CD8-positive, alpha-beta memory T cell (primary cell): ENCODE results near the gene ZDHHC11. TPM values are rescaled to one million over a fixed set of nuclear protein-coding genes. Genes with fewer than 3 reads are reported as not detected.
A peak's percentile ranks its signal among the peaks of the same experiment; 100 is the strongest.
"Not testable (repeated sequence)": the region's sequence is repeated elsewhere in the genome, so short reads cannot be mapped to it uniquely, and the experiment has no call there.

Experiments used
- CTCF ChIA-PET: fragments of 350-600 bp; sonication (Branson Sonifier 250); formaldehyde crosslinking; loops from one replicate; lab custom pipeline; 2021; ENCODE audit warnings: antibody characterized with exemption; lab: Charles Lee
- POLR2A ChIA-PET: fragments of 350-600 bp; sonication (Branson Sonifier 250); formaldehyde crosslinking; loops from one replicate; lab custom pipeline; 2021; ENCODE audit warnings: antibody characterized with exemption; lab: Charles Lee
- DNase-seq, 5 donors: peaks; one replicate each; pipeline versions ENCODE4 v3.0.0 to v3.0.0-alpha.2; 2020 to 2022; ENCODE audit warnings: mixed read lengths in 1 of 5
- H3K27ac ChIP-seq: one replicate; pipeline ENCODE4 v1.7.0; 2013; ENCODE audit warnings: low read depth, mild to moderate bottlenecking, low read length, moderate library complexity
- H3K27me3 ChIP-seq: 2 replicates; pipeline ENCODE4 v1.7.0; 2013; ENCODE audit warnings: low read length, mild to moderate bottlenecking; ENCODE audit not compliant: insufficient read depth, poor library complexity, severe bottlenecking
- H3K36me3 ChIP-seq: 2 replicates; pipeline ENCODE4 v1.7.0; 2013; ENCODE audit warnings: mild to moderate bottlenecking, low read length, moderate library complexity; ENCODE audit not compliant: insufficient read depth
- H3K4me1 ChIP-seq: 2 replicates; pipeline ENCODE4 v1.7.0; 2013; ENCODE audit warnings: mild to moderate bottlenecking, low read length, moderate library complexity; ENCODE audit not compliant: insufficient read depth
- H3K4me3 ChIP-seq: 2 replicates; pipeline ENCODE4 v1.7.0; 2013; ENCODE audit warnings: mild to moderate bottlenecking, low read length
- H3K9me3 ChIP-seq: 2 replicates; pipeline ENCODE4 v1.7.0; 2013; ENCODE audit warnings: mild to moderate bottlenecking, low read length
- H3K27ac Mint-ChIP-seq, 8 donors: one replicate each; pipeline ENCODE4 v1.8.0; 2020 to 2021; ENCODE audit warnings: mixed read lengths in 8 of 8, mild to moderate bottlenecking in 6 of 8, inconsistent platforms in 3 of 8, moderate library complexity in 3 of 8
- H3K27me3 Mint-ChIP-seq, 2 donors: one replicate each; pipeline ENCODE4 v1.8.0; 2020 to 2021; ENCODE audit warnings: mixed read lengths in 2 of 2, mild to moderate bottlenecking in 1 of 2, moderate library complexity in 1 of 2
- H3K36me3 Mint-ChIP-seq, 3 donors: one replicate each; pipeline ENCODE4 v1.8.0; 2020 to 2021; ENCODE audit warnings: mixed read lengths in 3 of 3, inconsistent platforms in 1 of 3, mild to moderate bottlenecking in 1 of 3
- H3K4me1 Mint-ChIP-seq, 3 donors: one replicate each; pipeline ENCODE4 v1.8.0; 2020 to 2021; ENCODE audit warnings: mixed read lengths in 3 of 3, inconsistent platforms in 1 of 3, mild to moderate bottlenecking in 1 of 3
- H3K4me3 Mint-ChIP-seq, 7 donors: one replicate each; pipeline ENCODE4 v1.8.0; 2020 to 2021; ENCODE audit warnings: mixed read lengths in 7 of 7, mild to moderate bottlenecking in 6 of 7, moderate library complexity in 4 of 7, inconsistent platforms in 2 of 7
- H3K9me3 Mint-ChIP-seq, 5 donors: one replicate each; pipeline ENCODE4 v1.8.0; 2020 to 2022; ENCODE audit warnings: mixed read lengths in 5 of 5, mild to moderate bottlenecking in 3 of 5, moderate library complexity in 2 of 5, inconsistent platforms in 1 of 5
- polyA plus RNA-seq: library from polyadenylated mRNA; unstranded; fragments of 300-500 nt; fragmentation: Illumina TruSeq; gene quantifications from one replicate; pipeline ENCODE4 v1.2.3, GENCODE V29; 2021
- total RNA-seq, 2 experiments: library from RNA; stranded (reverse); gene quantifications; one replicate each; pipeline ENCODE4 v1.2.3, GENCODE V29; 2021

Gene ZDHHC11
- total and polyA plus RNA-seq, 3 experiments from 2014 or later: 4.5 to 7.2 TPM; not detected in 1

DNA sequence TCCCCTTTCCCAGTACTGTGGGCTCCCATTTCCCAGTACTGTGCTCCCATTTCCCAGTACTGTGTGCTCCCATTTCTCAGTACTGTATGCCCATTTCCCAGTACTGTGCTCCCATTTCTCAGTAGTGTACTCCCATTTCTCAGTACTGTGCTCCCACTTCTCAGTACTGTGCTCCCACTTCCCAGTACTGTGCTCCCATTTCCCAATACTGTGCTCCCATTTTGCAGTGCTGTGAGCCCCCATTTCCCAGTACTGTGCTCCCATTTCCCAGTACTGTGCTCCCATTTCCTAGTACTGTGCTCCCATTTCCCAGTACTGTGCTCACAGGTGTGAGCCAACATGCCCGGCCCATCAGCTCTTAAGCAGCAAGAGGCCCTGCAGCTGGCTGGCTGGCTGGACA is 54.9 kb downstream of the ZDHHC11 start:
- Mint-ChIP-seq H3K36me3 (peaks cover 0 to 14% (median 2%) of the 10 kb centered on the region in 3 donors), H3K9me3 (peaks cover 5 to 30% (median 16%) of the 10 kb centered on the region in 5 donors)
- H3K36me3 ChIP-seq, H3K27me3 ChIP-seq, H3K27ac ChIP-seq, H3K4me1 ChIP-seq, H3K4me1 Mint-ChIP-seq, H3K27ac Mint-ChIP-seq, H3K4me3 Mint-ChIP-seq, DNase-seq, H3K27me3 Mint-ChIP-seq, CTCF ChIA-PET, H3K4me3 ChIP-seq, H3K9me3 ChIP-seq, POLR2A ChIA-PET: not testable (repeated sequence)

DNA sequence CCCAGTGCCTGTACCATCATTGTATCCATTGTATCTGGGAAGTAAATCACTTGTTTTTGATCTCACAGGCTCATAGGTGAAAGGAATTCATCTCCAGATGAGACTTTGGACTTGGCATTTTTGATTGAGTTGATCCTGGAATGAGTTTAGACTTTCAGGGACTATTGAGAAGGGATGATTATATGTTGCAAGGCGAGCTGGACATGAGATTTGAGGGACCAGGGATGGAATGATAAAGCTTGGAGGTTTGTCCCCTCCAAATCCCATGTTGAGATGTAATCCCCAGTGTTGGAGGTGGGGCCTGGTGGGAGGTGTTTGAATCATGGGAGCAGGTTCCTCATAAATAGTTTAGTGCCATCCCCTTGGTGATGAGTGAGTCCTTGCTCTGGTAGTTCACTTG is 55.8 kb downstream of the ZDHHC11 start:
- CTCF ChIA-PET, POLR2A ChIA-PET, H3K4me1 Mint-ChIP-seq, H3K4me1 ChIP-seq, H3K36me3 ChIP-seq, H3K27ac ChIP-seq, H3K27me3 ChIP-seq, H3K9me3 ChIP-seq, H3K4me3 ChIP-seq, H3K27me3 Mint-ChIP-seq, H3K27ac Mint-ChIP-seq, DNase-seq, H3K4me3 Mint-ChIP-seq: not testable (repeated sequence)
- Mint-ChIP-seq H3K9me3 (peaks cover 10 to 38% (median 20%) of the 10 kb centered on the region in 5 donors), H3K36me3 (peaks cover 0 to 14% (median 2%) of the 10 kb centered on the region in 3 donors)

DNA sequence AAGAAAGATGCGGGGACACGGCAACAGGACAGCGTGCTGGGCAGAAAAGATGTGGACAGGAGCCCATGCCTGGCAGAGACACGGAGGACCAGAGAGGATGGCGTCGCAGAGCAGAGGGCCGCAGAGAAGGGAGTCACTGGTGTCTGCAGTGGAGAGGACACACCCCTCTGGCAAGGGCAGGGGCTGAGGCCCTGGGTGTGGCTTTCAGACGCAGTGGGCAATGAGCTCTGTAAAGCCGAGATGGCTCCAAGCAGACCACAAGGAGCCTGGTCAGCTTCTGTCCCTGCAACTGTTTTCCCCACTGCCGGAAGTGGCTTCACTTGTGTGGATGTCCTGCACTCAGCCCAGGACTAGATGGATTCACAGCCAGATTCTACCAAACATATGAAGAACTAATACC is 62.1 kb downstream of the ZDHHC11 start:
- CTCF ChIA-PET, H3K9me3 ChIP-seq, H3K4me3 Mint-ChIP-seq, H3K27ac ChIP-seq, POLR2A ChIA-PET, H3K4me1 Mint-ChIP-seq, H3K4me1 ChIP-seq, H3K27me3 Mint-ChIP-seq, H3K27ac Mint-ChIP-seq, H3K36me3 Mint-ChIP-seq, H3K36me3 ChIP-seq, H3K27me3 ChIP-seq, DNase-seq, H3K4me3 ChIP-seq: not testable (repeated sequence)
- H3K9me3 Mint-ChIP-seq: peaks cover 14 to 36% (median 21%) of the 10 kb centered on the region in 5 donors

DNA sequence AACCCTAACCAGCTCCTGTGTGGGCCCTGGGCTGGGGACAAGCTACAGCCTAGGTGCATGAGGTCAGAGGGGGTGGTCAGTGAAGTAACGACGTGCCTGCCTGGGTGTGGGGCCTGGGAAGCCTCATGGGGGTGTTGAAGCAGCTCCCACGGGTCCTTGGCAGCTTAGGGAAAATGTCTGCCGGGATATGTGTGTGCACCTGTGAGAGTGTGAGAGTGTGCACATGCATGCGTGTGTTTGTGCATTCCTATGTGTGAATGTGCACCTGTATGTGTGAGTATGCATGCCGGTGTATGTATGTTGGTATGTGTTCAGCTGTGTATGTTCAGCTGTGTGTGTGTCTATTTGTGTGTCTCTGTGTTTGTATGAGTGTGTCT is 62.9 kb downstream of the ZDHHC11 start:
- H3K36me3 ChIP-seq, POLR2A ChIA-PET, H3K27ac ChIP-seq, H3K36me3 Mint-ChIP-seq, H3K4me3 ChIP-seq, H3K27ac Mint-ChIP-seq, H3K9me3 ChIP-seq, H3K4me1 ChIP-seq, CTCF ChIA-PET, DNase-seq, H3K27me3 ChIP-seq, H3K27me3 Mint-ChIP-seq, H3K4me1 Mint-ChIP-seq: not testable (repeated sequence)
- H3K9me3 Mint-ChIP-seq: peaks cover 9 to 28% (median 14%) of the 10 kb centered on the region in 5 donors
- H3K4me3 Mint-ChIP-seq: peak overlapping the region in 2 of 7 donors; percentile 31 to 63

DNA sequence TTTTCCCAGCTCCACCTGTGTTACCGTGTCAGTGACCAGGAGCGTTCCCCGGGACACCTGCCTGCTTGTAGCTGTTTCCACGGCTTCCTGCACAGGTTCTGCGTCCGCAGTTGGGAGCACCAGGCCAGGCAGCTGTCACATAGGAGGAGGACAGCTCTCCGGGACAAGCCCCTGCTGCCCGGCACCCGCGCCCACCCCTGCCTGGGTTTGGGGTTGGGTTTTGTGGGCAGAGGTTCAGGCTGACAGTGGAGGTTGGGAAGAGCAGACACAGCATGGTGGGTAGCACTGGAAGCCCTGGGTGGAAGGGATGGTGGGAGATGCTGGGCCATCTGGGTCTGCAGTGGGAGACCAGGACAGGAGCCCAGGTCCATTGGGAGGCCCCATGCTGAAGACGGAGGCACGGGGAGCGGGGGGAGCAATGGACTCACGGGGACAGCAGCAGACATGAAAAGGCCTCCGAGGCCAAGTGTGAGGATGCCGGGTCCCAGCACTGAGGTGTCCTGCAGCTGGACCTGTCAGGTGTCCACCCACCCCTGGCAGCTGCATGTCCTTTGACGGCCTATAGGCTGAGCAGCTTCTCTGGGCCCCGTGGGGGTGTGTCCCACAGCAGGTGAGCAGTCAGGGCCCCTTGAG is 63.4 kb downstream of the ZDHHC11 start:
- H3K9me3 Mint-ChIP-seq: peaks cover 9 to 25% (median 14%) of the 10 kb centered on the region in 5 donors
- H3K36me3 Mint-ChIP-seq, H3K27me3 Mint-ChIP-seq, DNase-seq, H3K4me1 ChIP-seq, H3K4me3 ChIP-seq, H3K36me3 ChIP-seq, H3K4me3 Mint-ChIP-seq, POLR2A ChIA-PET, H3K9me3 ChIP-seq, H3K27ac ChIP-seq, H3K27ac Mint-ChIP-seq, H3K4me1 Mint-ChIP-seq, CTCF ChIA-PET, H3K27me3 ChIP-seq: not testable (repeated sequence)

DNA sequence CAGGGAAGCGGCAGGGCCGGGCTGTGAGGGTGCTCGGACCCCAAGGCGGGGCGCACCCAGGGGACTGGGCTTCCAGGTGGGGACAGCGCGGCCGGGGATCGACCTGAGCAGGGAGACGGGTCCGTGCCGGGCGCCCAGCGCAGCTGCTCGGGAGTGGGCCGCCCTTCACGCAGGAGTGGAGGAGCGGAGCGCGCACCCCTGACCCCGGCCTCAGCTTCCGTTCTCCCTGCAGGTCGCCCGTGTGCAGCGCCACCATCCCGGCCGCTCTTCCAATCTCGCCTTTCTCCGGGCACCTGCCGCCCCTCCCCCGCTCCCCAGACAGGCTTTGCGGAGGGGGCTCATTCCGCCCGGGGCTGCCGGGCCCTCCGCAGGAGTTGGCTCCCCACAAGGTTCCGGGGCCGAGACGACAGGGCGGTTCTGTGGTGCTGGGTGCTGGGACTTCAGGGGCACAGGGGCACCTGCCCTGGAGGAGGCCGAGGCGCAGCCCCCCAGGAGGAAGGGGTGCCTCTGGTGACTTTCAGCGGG is 65.5 kb downstream of the ZDHHC11 start:
- H3K9me3 ChIP-seq, CTCF ChIA-PET, H3K9me3 Mint-ChIP-seq, H3K36me3 Mint-ChIP-seq, H3K4me1 ChIP-seq, H3K27ac Mint-ChIP-seq, H3K36me3 ChIP-seq, H3K4me1 Mint-ChIP-seq, H3K27me3 Mint-ChIP-seq, H3K27me3 ChIP-seq, H3K27ac ChIP-seq, POLR2A ChIA-PET: not testable (repeated sequence)
- H3K4me3 Mint-ChIP-seq: peak overlapping the region; percentile 34 to 89 (median 71)
- peak overlapping the region; percentile 39 for H3K4me3 ChIP-seq
- DNase-seq: peak in 2 of 5 donors; percentile 26 to 50

DNA sequence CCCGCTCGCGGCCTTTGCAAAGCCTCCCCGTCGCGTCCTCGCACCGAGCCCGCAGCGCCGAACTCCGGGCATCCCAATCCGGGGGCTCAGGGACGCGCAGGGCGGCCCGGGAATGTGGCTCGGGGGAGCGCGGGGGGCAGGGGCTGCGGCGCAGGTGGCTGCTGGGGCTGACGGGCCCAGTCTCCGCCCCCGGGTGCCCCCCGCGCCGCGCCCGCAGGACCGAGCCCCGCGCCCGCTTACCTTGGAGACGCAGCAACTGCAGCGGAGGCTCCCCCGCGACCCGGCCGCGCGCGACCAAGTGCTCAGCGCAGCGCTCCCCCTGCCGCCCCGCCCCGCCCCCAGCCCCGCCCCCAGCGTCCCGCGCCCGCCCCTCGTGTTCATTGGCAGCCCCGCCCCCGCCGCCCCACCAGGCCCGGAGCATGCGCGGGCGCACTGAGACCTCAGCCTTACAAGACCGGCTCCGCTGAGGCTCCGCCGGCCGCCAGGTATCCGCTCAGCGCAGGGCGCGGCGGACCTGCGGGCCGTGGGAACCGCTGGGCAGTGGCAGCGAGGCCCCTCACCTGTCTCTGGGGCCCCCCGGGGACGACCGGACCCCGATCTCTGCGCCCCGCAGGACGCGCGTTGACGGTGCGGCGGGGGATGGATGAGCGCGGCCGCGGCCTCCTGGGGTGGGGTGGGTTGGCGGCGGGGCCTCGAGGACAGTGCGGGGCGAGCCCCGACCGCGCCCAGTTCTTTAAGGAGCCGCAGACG is 66.2 kb downstream of the ZDHHC11 start, which contains the start of gene ZDHHC11B:
Gene ZDHHC11B, minus strand, starts transcription at position 302 of the 750 bp plus-strand sequence. CDS start 17,810 bp downstream, outside the sequence.
- H3K4me1 Mint-ChIP-seq, H3K9me3 Mint-ChIP-seq, H3K36me3 ChIP-seq, H3K36me3 Mint-ChIP-seq, H3K27me3 ChIP-seq, CTCF ChIA-PET, H3K4me1 ChIP-seq, H3K27me3 Mint-ChIP-seq, POLR2A ChIA-PET, H3K9me3 ChIP-seq: not testable (repeated sequence)
- peak within 1 kb of the TSS; percentile 47 for H3K4me3 ChIP-seq
- Mint-ChIP-seq H3K4me3 (peak within 1 kb of the TSS; percentile 74 to 89 (median 75)), H3K27ac (peak within 1 kb of the TSS in 2 of 8 donors; percentile 58 to 64)
- H3K27ac ChIP-seq: peak within 1 kb of the TSS; percentile 31
- DNase-seq: peak; percentile 78 to 92 (median 81)

DNA sequence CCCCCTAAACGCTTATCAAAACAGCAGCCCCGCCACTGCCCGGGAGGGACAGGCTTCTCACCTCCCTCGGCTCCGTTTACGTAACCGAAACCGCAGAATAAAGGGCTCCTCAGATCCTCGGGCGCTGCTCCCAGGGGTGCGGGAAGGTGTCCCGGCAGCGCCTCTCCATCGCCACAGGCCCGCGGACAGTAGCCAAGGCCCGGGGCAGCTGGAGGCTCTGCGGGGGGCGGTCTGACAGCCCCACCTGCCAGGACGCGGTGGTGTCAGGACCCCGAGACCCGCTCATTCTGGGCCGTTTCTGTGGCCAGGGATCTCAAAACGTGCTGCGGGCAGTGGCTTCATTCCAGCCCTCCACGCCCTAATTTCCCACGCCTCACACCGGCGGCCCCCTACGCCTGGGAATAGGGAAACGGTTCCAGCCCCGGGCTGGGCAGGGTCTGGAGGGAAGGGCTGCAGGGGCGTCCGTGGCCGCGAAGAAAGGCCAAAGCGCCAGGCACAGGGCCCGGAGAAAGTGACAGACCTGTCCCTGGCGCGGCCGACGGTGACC is 66.8 kb downstream of the ZDHHC11 start:
- H3K36me3 ChIP-seq, CTCF ChIA-PET, H3K27me3 Mint-ChIP-seq, H3K9me3 ChIP-seq, H3K27me3 ChIP-seq, H3K4me1 ChIP-seq, H3K9me3 Mint-ChIP-seq, POLR2A ChIA-PET, H3K4me1 Mint-ChIP-seq, H3K36me3 Mint-ChIP-seq: not testable (repeated sequence)
- peak in 4 of 5 donors; percentile 44 to 67 (median 48) for DNase-seq
- Mint-ChIP-seq H3K4me3 (peak overlapping the region; percentile 68 to 88 (median 74)), H3K27ac (peak overlapping the region in 2 of 8 donors; percentile 58 to 64)
- Histone ChIP-seq H3K4me3 (peak overlapping the region; percentile 47), H3K27ac (peak overlapping the region; percentile 31)
